Measurements from ENCODE around the gene COPA. TPM values are rescaled to one million over a fixed set of nuclear protein-coding genes. Genes with fewer than 3 reads are reported as not detected.

The COPA gene
- total and polyA plus RNA-seq, 2 donors (not counting 3 experiments of a cell fraction or from before 2014, with no cell fraction given), result 127 to 185 TPM

GRCh38 chr1:160300173-160300572 is 42.9 kb downstream of the COPA start:
- Histone ChIP-seq H3K4me2 (ENCODE audit: insufficient read depth, low read length) (no peak overlapping the region), H3K27ac (ENCODE audit: insufficient read depth, low read depth, low read length) (no peak overlapping the region), H3K27me3 (ENCODE audit: control insufficient read depth in 2 of 2, insufficient read depth in 2 of 2, low read length in 2 of 2) (no peaks in the 10 kb centered on the region), H3K9ac (replicated peaks; ENCODE audit: extremely low read depth, insufficient read depth, low read length) (no peak overlapping the region), H3K4me1 (ENCODE audit: control insufficient read depth, extremely low read depth, insufficient read depth, low read length) (no peaks in the 10 kb centered on the region), H2AFZ (ENCODE audit: low read depth, low read length) (no peak overlapping the region), H4K20me1 (replicated peaks; ENCODE audit: control insufficient read depth, extremely low read depth, insufficient read depth, low read length) (no peaks in the 10 kb centered on the region), H3K9me1 (replicated peaks; ENCODE audit: control insufficient read depth, extremely low read depth, insufficient read depth, low read length) (no peaks in the 10 kb centered on the region), H3K4me3 (replicated peaks in 1 of 3; ENCODE audit: insufficient read depth in 1 of 3, low read depth in 1 of 3, low read length in 3 of 3) (no peak overlapping the region), H3K36me3 (ENCODE audit: control insufficient read depth in 2 of 2, extremely low read depth in 1 of 2, insufficient read depth in 2 of 2, low read length in 2 of 2) (peaks cover 28 to 34% of the 10 kb centered on the region in 2 experiments), H3K9me3 (replicated peaks; ENCODE audit: control insufficient read depth, insufficient read depth, low read length) (no peaks in the 10 kb centered on the region), H3K79me2 (ENCODE audit: control insufficient read depth, insufficient read depth, low read length) (no peaks in the 10 kb centered on the region)
- FAIRE-seq, result no peak
- intact Hi-C loops (cut with micrococcal nuclease) (no loop called here), dilution Hi-C loops (cut with MboI; ENCODE audit: extremely low pct_ligation_motif_present, low sequenced_read_pairs) (no loop called here)
- no TSS peak for BruUV-seq (replicated peaks)
- DNase-seq (ENCODE audit: low read depth, low spot score), result no peak
- CTCF ChIA-PET, result interaction anchor here (0.8 to 5.2 kb wide), 3 partner anchors 8 to 107 kb away, joined by 3 to 35 read pairs (median 5); no protein-coding TSS in a partner anchor
- POLR2A ChIA-PET, result no interaction called here
- no peak for TF ChIP-seq EZH2 (IDR thresholded peaks at IDR 0.05; ENCODE audit: borderline replicate concordance, low read depth, low read length, severe bottlenecking)
- no peak for TF ChIP-seq POLR2A (IDR thresholded peaks at IDR 0.05; ENCODE audit: low read depth, low read length)
- TF ChIP-seq JUN (IDR thresholded peaks at IDR 0.05; ENCODE audit: borderline replicate concordance, insufficient read depth, insufficient read length, low read depth), result no peak
- no peak for TF ChIP-seq GATA2 (IDR thresholded peaks at IDR 0.05; ENCODE audit: insufficient read depth, insufficient read length, low read depth, low read length)
- TF ChIP-seq FOS (IDR thresholded peaks at IDR 0.05; ENCODE audit: borderline replicate concordance, insufficient read depth, low read length), result no peak
- TF ChIP-seq MYC (IDR thresholded peaks at IDR 0.05; ENCODE audit: low read depth, low read length), result no peak
- TF ChIP-seq CTCF (IDR thresholded peaks at IDR 0.05; ENCODE audit: extremely low read depth in 1 of 2, insufficient read depth in 1 of 2, low read depth in 1 of 2, low read length in 2 of 2), result no peak
- no peak for TF ChIP-seq POLR2AphosphoS5 (IDR thresholded peaks at IDR 0.05; ENCODE audit: insufficient read depth, low read depth, low read length)
- TF ChIP-seq MAX (IDR thresholded peaks at IDR 0.05; ENCODE audit: insufficient read depth, insufficient read length), result no peak

Data from endothelial cell of umbilical vein (primary cell).